ENCODE measurements around the gene ZNF350.

DNA sequence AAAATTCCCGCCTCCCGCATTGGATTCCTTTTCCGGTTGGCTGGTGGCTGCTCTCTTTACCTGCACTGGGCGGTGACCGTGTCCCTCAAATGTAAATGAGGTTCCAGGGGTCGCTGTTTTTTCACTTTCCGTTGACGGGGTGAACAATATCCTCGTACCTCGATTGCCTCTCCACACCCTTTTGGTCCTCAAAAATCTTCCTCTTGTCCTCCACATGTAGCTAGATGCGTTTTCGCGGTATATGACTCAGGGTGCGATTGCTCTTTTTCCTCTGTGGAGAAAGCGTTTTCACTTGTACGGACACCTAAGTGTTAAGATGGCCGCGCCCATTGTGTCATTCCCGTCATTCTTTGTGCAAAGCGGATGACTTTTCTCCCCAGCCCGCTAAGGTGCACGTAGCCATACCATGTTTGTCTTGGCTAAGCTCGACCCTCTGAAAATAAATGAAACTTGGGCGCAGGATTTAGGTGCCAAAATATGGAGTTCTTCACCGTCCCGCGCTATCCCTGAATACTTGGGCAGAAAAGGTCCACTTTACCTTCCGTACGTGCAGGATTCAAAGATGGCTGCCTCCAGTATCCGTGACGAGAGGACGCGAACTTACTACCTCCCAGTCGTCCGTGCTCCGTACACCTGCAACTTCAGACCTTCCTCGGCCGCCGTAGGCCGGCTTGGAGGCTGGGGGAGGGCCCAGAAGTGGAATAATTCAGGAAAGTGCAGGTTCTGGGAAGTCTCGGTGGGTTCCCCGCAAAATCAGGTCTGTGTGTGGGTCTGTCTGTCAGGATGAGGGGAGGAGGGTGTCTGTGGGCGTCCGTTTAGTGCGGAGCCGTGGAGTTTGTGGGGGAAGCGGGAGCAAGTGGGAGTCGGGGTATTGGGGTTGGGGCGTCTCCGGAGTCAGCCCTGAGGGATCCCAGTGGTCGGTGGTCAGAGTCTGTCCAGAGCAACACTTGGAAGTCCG is 59.6 kb downstream of the ZNF350 start, which contains the start of gene ZNF613:
- TF ChIP-seq, protein P1, sequence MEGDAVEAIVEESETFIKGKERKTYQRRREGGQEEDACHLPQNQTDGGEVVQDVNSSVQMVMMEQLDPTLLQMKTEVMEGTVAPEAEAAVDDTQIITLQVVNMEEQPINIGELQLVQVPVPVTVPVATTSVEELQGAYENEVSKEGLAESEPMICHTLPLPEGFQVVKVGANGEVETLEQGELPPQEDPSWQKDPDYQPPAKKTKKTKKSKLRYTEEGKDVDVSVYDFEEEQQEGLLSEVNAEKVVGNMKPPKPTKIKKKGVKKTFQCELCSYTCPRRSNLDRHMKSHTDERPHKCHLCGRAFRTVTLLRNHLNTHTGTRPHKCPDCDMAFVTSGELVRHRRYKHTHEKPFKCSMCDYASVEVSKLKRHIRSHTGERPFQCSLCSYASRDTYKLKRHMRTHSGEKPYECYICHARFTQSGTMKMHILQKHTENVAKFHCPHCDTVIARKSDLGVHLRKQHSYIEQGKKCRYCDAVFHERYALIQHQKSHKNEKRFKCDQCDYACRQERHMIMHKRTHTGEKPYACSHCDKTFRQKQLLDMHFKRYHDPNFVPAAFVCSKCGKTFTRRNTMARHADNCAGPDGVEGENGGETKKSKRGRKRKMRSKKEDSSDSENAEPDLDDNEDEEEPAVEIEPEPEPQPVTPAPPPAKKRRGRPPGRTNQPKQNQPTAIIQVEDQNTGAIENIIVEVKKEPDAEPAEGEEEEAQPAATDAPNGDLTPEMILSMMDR (IDR thresholded peaks at IDR 0.05), result peak in 4 of 5 experiments; percentile 16 to 36 (median 19)
- TF ChIP-seq POLR2A (IDR thresholded peaks at IDR 0.05), result no peak
- TF ChIP-seq EP300 (IDR thresholded peaks at IDR 0.05; ENCODE audit: low read depth), result no peak
- TF ChIP-seq POLR2AphosphoS5 (IDR thresholded peaks at IDR 0.05), result peak in 2 of 3 donors; percentile 45
